Measurements from ENCODE around the gene CCZ1B.
"Not testable (repeated sequence)": the region's sequence is repeated elsewhere in the genome, so short reads cannot be mapped to it uniquely, and the experiment has no call there.

The CCZ1B gene

DNA sequence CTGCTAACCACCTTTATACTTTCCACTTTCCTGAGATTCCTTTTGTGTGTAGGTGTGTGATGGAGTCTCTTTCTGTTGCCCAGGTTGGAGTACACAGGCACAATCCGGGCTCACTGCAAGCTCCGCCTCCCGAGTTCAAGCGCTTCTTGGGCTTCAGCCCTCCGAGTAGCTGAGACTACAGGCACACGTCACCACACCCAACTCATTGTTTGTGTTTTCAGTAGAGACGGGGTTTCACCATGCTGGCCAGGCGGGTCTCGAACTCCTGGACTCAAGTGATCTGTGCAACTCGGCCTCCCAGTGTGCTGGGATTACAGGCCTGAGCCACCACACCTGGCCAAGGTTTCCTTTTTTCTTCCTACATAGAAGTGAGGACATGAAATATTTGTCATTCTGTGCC, 38.7 kb upstream of the CCZ1B start:
- not testable (repeated sequence) for H3K4me1 ChIP-seq (ENCODE audit: control insufficient read depth, insufficient read depth, low read depth, low read length); H2BK5ac ChIP-seq (ENCODE audit: low read depth, low read length, poor library complexity, severe bottlenecking); H3K4me2 ChIP-seq (ENCODE audit: low read length, poor library complexity, severe bottlenecking); H3K23ac ChIP-seq (ENCODE audit: low read length in 2 of 2); H4K8ac ChIP-seq (ENCODE audit: low read length); H2BK120ac ChIP-seq (ENCODE audit: low read depth, low read length); H3K79me1 ChIP-seq (replicated peaks; ENCODE audit: low read length, poor library complexity, severe bottlenecking); H3K14ac ChIP-seq (ENCODE audit: low read length in 2 of 2); H3K36me3 ChIP-seq (ENCODE audit: control insufficient read depth in 1 of 2, insufficient read depth in 2 of 2, low read depth in 1 of 2, low read length in 2 of 2); H2BK15ac ChIP-seq (ENCODE audit: low read depth, poor library complexity, severe bottlenecking); H4K91ac ChIP-seq (ENCODE audit: low read length); DNase-seq; H3K9me3 ChIP-seq (ENCODE audit: control insufficient read depth, low read length); H2AK5ac ChIP-seq (ENCODE audit: low read length, severe bottlenecking); H2BK12ac ChIP-seq (ENCODE audit: low read length in 2 of 2); H3K27me3 ChIP-seq (ENCODE audit: control insufficient read depth in 1 of 2, insufficient read depth in 1 of 2, low read length in 2 of 2); H3K4ac ChIP-seq (ENCODE audit: low read depth in 1 of 2, low read length in 2 of 2); H3K9ac ChIP-seq (ENCODE audit: low read length); H3K18ac ChIP-seq (ENCODE audit: low read depth in 1 of 2, low read length in 2 of 2); H3K4me3 ChIP-seq (ENCODE audit: insufficient read depth in 1 of 2, low read depth in 1 of 2, low read length in 2 of 2); H2AFZ ChIP-seq (ENCODE audit: low read depth, low read length); H3K27ac ChIP-seq (ENCODE audit: low read length, poor library complexity, severe bottlenecking)
- 79% methylated on average over 9 of the region's 10 CpGs for WGBS

- not testable (repeated sequence) for H3K36me3 ChIP-seq (ENCODE audit: control insufficient read depth in 1 of 2, insufficient read depth in 2 of 2, low read depth in 1 of 2, low read length in 2 of 2); H2BK5ac ChIP-seq (ENCODE audit: low read depth, low read length, poor library complexity, severe bottlenecking); H3K18ac ChIP-seq (ENCODE audit: low read depth in 1 of 2, low read length in 2 of 2); H4K8ac ChIP-seq (ENCODE audit: low read length); H3K4me2 ChIP-seq (ENCODE audit: low read length, poor library complexity, severe bottlenecking); DNase-seq; H2BK120ac ChIP-seq (ENCODE audit: low read depth, low read length); H2AFZ ChIP-seq (ENCODE audit: low read depth, low read length); H3K27me3 ChIP-seq (ENCODE audit: control insufficient read depth in 1 of 2, insufficient read depth in 1 of 2, low read length in 2 of 2); H2AK5ac ChIP-seq (ENCODE audit: low read length, severe bottlenecking); H3K4ac ChIP-seq (ENCODE audit: low read depth in 1 of 2, low read length in 2 of 2); H3K23ac ChIP-seq (ENCODE audit: low read length in 2 of 2); H3K79me1 ChIP-seq (replicated peaks; ENCODE audit: low read length, poor library complexity, severe bottlenecking); H2BK15ac ChIP-seq (ENCODE audit: low read depth, poor library complexity, severe bottlenecking); H3K4me1 ChIP-seq (ENCODE audit: control insufficient read depth, insufficient read depth, low read depth, low read length); H3K4me3 ChIP-seq (ENCODE audit: insufficient read depth in 1 of 2, low read depth in 1 of 2, low read length in 2 of 2); H3K27ac ChIP-seq (ENCODE audit: low read length, poor library complexity, severe bottlenecking); H3K9ac ChIP-seq (ENCODE audit: low read length); H2BK12ac ChIP-seq (ENCODE audit: low read length in 2 of 2); H4K91ac ChIP-seq (ENCODE audit: low read length); H3K9me3 ChIP-seq (ENCODE audit: control insufficient read depth, low read length); H3K14ac ChIP-seq (ENCODE audit: low read length in 2 of 2)
- 82% methylated on average over 11 of the region's 12 CpGs for WGBS
Observed at GRCh38 chr7:6864188-6864587, 38.1 kb upstream of the CCZ1B start.

- not testable (repeated sequence) for H2BK12ac ChIP-seq (ENCODE audit: low read length in 2 of 2); H3K4ac ChIP-seq (ENCODE audit: low read depth in 1 of 2, low read length in 2 of 2); H3K27me3 ChIP-seq (ENCODE audit: control insufficient read depth in 1 of 2, insufficient read depth in 1 of 2, low read length in 2 of 2); H3K27ac ChIP-seq (ENCODE audit: low read length, poor library complexity, severe bottlenecking); H2AK5ac ChIP-seq (ENCODE audit: low read length, severe bottlenecking); H3K14ac ChIP-seq (ENCODE audit: low read length in 2 of 2); H3K9ac ChIP-seq (ENCODE audit: low read length); H2BK15ac ChIP-seq (ENCODE audit: low read depth, poor library complexity, severe bottlenecking); H3K4me3 ChIP-seq (ENCODE audit: insufficient read depth in 1 of 2, low read depth in 1 of 2, low read length in 2 of 2); H3K4me2 ChIP-seq (ENCODE audit: low read length, poor library complexity, severe bottlenecking); DNase-seq; H2AFZ ChIP-seq (ENCODE audit: low read depth, low read length); H3K23ac ChIP-seq (ENCODE audit: low read length in 2 of 2); H3K36me3 ChIP-seq (ENCODE audit: control insufficient read depth in 1 of 2, insufficient read depth in 2 of 2, low read depth in 1 of 2, low read length in 2 of 2); H4K8ac ChIP-seq (ENCODE audit: low read length); H3K18ac ChIP-seq (ENCODE audit: low read depth in 1 of 2, low read length in 2 of 2); H2BK5ac ChIP-seq (ENCODE audit: low read depth, low read length, poor library complexity, severe bottlenecking); H3K9me3 ChIP-seq (ENCODE audit: control insufficient read depth, low read length); H3K79me1 ChIP-seq (replicated peaks; ENCODE audit: low read length, poor library complexity, severe bottlenecking); H2BK120ac ChIP-seq (ENCODE audit: low read depth, low read length); H3K4me1 ChIP-seq (ENCODE audit: control insufficient read depth, insufficient read depth, low read depth, low read length); H4K91ac ChIP-seq (ENCODE audit: low read length)
- WGBS = 94% methylated on average over 11 of the region's 13 CpGs
Observed at GRCh38 chr7:6862876-6863275, 36.8 kb upstream of the CCZ1B start.

DNA sequence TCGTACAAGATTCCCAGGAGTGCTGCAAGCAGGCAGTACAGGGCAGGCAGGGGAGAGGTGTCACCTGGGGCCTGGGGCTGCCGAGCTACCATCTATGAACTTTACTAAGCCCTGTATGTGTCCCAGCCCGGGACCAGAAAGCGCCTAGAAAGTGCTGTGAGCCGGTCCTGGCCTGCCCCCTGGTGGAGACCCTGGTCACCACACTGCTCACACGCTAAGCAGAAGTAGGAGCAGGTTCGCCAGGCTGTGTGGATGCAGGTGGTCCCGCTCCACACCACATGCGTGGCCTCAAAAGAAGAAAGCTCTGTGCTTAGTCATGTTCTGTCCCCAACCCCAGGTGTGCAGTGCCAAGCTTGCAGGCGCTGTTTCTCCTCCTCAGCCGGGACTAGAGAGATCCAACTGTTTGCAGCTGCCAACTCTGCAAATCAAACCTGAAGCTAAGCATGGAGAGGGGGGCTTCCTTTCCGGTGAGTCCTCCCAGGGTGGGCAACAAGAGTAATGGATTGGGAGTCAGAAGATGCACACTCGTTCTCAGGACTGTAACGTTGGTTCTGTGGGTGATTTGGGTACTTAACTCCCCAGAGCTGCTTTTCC, 31.7 kb upstream of the CCZ1B start:
- not testable (repeated sequence) for H2BK12ac ChIP-seq (ENCODE audit: low read length in 2 of 2); H3K4me2 ChIP-seq (ENCODE audit: low read length, poor library complexity, severe bottlenecking); H3K23ac ChIP-seq (ENCODE audit: low read length in 2 of 2); H3K79me1 ChIP-seq (replicated peaks; ENCODE audit: low read length, poor library complexity, severe bottlenecking); H2BK5ac ChIP-seq (ENCODE audit: low read depth, low read length, poor library complexity, severe bottlenecking); H2BK15ac ChIP-seq (ENCODE audit: low read depth, poor library complexity, severe bottlenecking); H2AK5ac ChIP-seq (ENCODE audit: low read length, severe bottlenecking); H3K27me3 ChIP-seq (ENCODE audit: control insufficient read depth in 1 of 2, insufficient read depth in 1 of 2, low read length in 2 of 2); H3K27ac ChIP-seq (ENCODE audit: low read length, poor library complexity, severe bottlenecking); H4K91ac ChIP-seq (ENCODE audit: low read length); H3K9ac ChIP-seq (ENCODE audit: low read length); H3K9me3 ChIP-seq (ENCODE audit: control insufficient read depth, low read length); H3K4ac ChIP-seq (ENCODE audit: low read depth in 1 of 2, low read length in 2 of 2); H4K8ac ChIP-seq (ENCODE audit: low read length); H3K18ac ChIP-seq (ENCODE audit: low read depth in 1 of 2, low read length in 2 of 2); H2AFZ ChIP-seq (ENCODE audit: low read depth, low read length); H3K36me3 ChIP-seq (ENCODE audit: control insufficient read depth in 1 of 2, insufficient read depth in 2 of 2, low read depth in 1 of 2, low read length in 2 of 2); H3K14ac ChIP-seq (ENCODE audit: low read length in 2 of 2); H3K4me3 ChIP-seq (ENCODE audit: insufficient read depth in 1 of 2, low read depth in 1 of 2, low read length in 2 of 2); H3K4me1 ChIP-seq (ENCODE audit: control insufficient read depth, insufficient read depth, low read depth, low read length); H2BK120ac ChIP-seq (ENCODE audit: low read depth, low read length)
- 11% methylated on average over 13 of the region's 14 CpGs for WGBS
- DNase-seq = peak; percentile 35

All from mesenchymal stem cell (in vitro differentiated cells and primary cell).